ENCODE measurements around the gene CBLIF. TPM values are rescaled to one million over a fixed set of nuclear protein-coding genes. Genes with fewer than 3 reads are reported as not detected.

The CBLIF gene
- total and polyA plus RNA-seq, 3 experiments from 2014 or later, result not detected

Other genes with a start within 250 kb of the CBLIF start
- gene OSBP, start 229.7 kb downstream of the CBLIF start, total RNA-seq, result 10 to 100 TPM; 37.8 to 38.4 TPM
- gene OSBP, start 229.7 kb downstream of the CBLIF start, polyA plus RNA-seq, result 32.3 TPM
- gene PATL1, start 176.5 kb downstream of the CBLIF start, total RNA-seq, result 10 to 100 TPM; 61.3 to 65.8 TPM
- gene PATL1, start 176.5 kb downstream of the CBLIF start, polyA plus RNA-seq, result 7.5 TPM
- gene OR10V1, start 131.7 kb downstream of the CBLIF start, total RNA-seq, result not detected
- gene OR10V1, start 131.7 kb downstream of the CBLIF start, polyA plus RNA-seq, result not detected
- 1 to 10 TPM; 5.5 to 6.7 TPM for gene STX3, start 90.1 kb downstream of the CBLIF start, total RNA-seq
- 6.8 TPM for gene STX3, start 90.1 kb downstream of the CBLIF start, polyA plus RNA-seq
- gene MRPL16, start 34.7 kb downstream of the CBLIF start, total RNA-seq, result 10 to 100 TPM; 83.5 to 84.5 TPM
- 75.0 TPM for gene MRPL16, start 34.7 kb downstream of the CBLIF start, polyA plus RNA-seq
- gene TCN1, start 21.0 kb upstream of the CBLIF start, total RNA-seq, result not detected
- not detected for gene TCN1, start 21.0 kb upstream of the CBLIF start, polyA plus RNA-seq
- gene OOSP3, start 33.3 kb upstream of the CBLIF start, total RNA-seq, result not detected
- not detected for gene OOSP3, start 33.3 kb upstream of the CBLIF start, polyA plus RNA-seq
- gene OOSP1, start 92.9 kb upstream of the CBLIF start, total RNA-seq, result under 1 TPM in 1 of 2 experiments, not detected in 1; 0.28 TPM
- gene OOSP1, start 92.9 kb upstream of the CBLIF start, polyA plus RNA-seq, result not detected
- not detected for gene OOSP4A, start 118.5 kb upstream of the CBLIF start, total RNA-seq
- gene OOSP4A, start 118.5 kb upstream of the CBLIF start, polyA plus RNA-seq, result not detected
- not detected for gene OOSP4B, start 171.7 kb upstream of the CBLIF start, total RNA-seq
- not detected for gene OOSP4B, start 171.7 kb upstream of the CBLIF start, polyA plus RNA-seq
- not detected for gene OOSP2, start 194.9 kb upstream of the CBLIF start, total RNA-seq
- gene OOSP2, start 194.9 kb upstream of the CBLIF start, polyA plus RNA-seq, result not detected
- not detected for gene MS4A3, start 211.2 kb upstream of the CBLIF start, total RNA-seq
- gene MS4A3, start 211.2 kb upstream of the CBLIF start, polyA plus RNA-seq, result 0.60 TPM
- gene MS4A2, start 243.2 kb upstream of the CBLIF start, total RNA-seq, result not detected
- gene MS4A2, start 243.2 kb upstream of the CBLIF start, polyA plus RNA-seq, result not detected